Breast epithelium (tissue), 3 donors: ENCODE results near the gene ALKBH2.

Source experiments
- CTCF ChIP-seq, 3 donors: fragments of 450-650 bp; IDR thresholded peaks; one replicate each; pipeline ENCODE4 v1.5.1; 2016 to 2017; ENCODE audit warnings: antibody characterized with exemption in 3 of 3, mild to moderate bottlenecking in 3 of 3, moderate library complexity in 3 of 3
- POLR2A ChIP-seq: fragments of 450-650 bp; IDR thresholded peaks from one replicate; pipeline ENCODE4 v1.6.1; 2016; ENCODE audit warnings: antibody characterized with exemption, mild to moderate bottlenecking, moderate library complexity
- POLR2AphosphoS5 ChIP-seq, 3 donors: sonication (generic); formaldehyde crosslinking; IDR thresholded peaks; one replicate each; pipeline ENCODE4 v1.6.1; 2017; ENCODE audit warnings: antibody characterized with exemption in 3 of 3

GRCh38 chr12:109058773-109059172 is 34.5 kb downstream of the ALKBH2 start:
- no peak for TF ChIP-seq CTCF (IDR thresholded peaks at IDR 0.05)
- TF ChIP-seq POLR2A = no peak
- no peak for TF ChIP-seq POLR2AphosphoS5 (IDR thresholded peaks at IDR 0.05)
